Natural killer cell (primary cell): ENCODE measurements around the gene IFNL4. TPM values are rescaled to one million over a fixed set of nuclear protein-coding genes. Genes with fewer than 3 reads are reported as not detected.

Experiments
- ATAC-seq, 3 donors: fragments of 150-1000 bp in 2 of 3; fragments of 200-7000 bp in 1 of 3; cut with Tn5 transposase; 1 replicate in 1 of 3; 2 replicates in 2 of 3; pipeline ENCODE4 v1.10.0; 2021; ENCODE audit warnings: mild to moderate bottlenecking in 2 of 3, moderate library complexity in 2 of 3
- DNase-seq, 2 donors: peaks; one replicate each; pipeline versions ENCODE4 v3.0.0 to v3.0.0-alpha.2; 2013 to 2021; ENCODE audit warnings: mixed read lengths in 1 of 2
- H3K27ac ChIP-seq: one replicate; pipeline ENCODE4 v1.5.1; 2013; ENCODE audit warnings: mild to moderate bottlenecking, low read length
- H3K27me3 ChIP-seq: one replicate; pipeline ENCODE4 v1.6.1; 2013; ENCODE audit warnings: low read length; ENCODE audit not compliant: control insufficient read depth, insufficient read depth
- H3K36me3 ChIP-seq: one replicate; pipeline ENCODE4 v1.6.1; 2013; ENCODE audit warnings: low read length; ENCODE audit not compliant: control insufficient read depth, insufficient read depth
- H3K4me1 ChIP-seq: one replicate; pipeline ENCODE4 v1.6.1; 2013; ENCODE audit warnings: low read length; ENCODE audit not compliant: control insufficient read depth, insufficient read depth
- H3K4me3 ChIP-seq: one replicate; pipeline ENCODE4 v1.5.1; 2013; ENCODE audit warnings: low read length
- H3K9me3 ChIP-seq: one replicate; pipeline ENCODE4 v1.6.1; 2013; ENCODE audit warnings: low read length; ENCODE audit not compliant: control insufficient read depth, insufficient read depth
- H3K27ac Mint-ChIP-seq, 2 donors: one replicate each; pipeline ENCODE4 v1.8.0; 2022; ENCODE audit warnings: mild to moderate bottlenecking in 2 of 2, mixed read lengths in 2 of 2, moderate library complexity in 1 of 2
- H3K27me3 Mint-ChIP-seq, 2 donors: one replicate each; pipeline ENCODE4 v1.8.0; 2022; ENCODE audit warnings: low read depth in 2 of 2, mixed read lengths in 2 of 2
- H3K36me3 Mint-ChIP-seq: one replicate; pipeline ENCODE4 v1.8.0; 2022; ENCODE audit warnings: mixed read lengths
- H3K4me1 Mint-ChIP-seq, 2 donors: one replicate each; pipeline ENCODE4 v1.8.0; 2022; ENCODE audit warnings: mixed read lengths in 2 of 2
- H3K4me3 Mint-ChIP-seq: one replicate; pipeline ENCODE4 v1.8.0; 2022; ENCODE audit warnings: mild to moderate bottlenecking, moderate library complexity, mixed read lengths
- H3K9me3 Mint-ChIP-seq, 2 donors: one replicate each; pipeline ENCODE4 v1.8.0; 2022; ENCODE audit warnings: mixed read lengths in 2 of 2
- WGBS: methylation state at CpG from one replicate; pipeline ENCODE4 v1.1.7; 2013; ENCODE audit warnings: missing lambda C conversion rate; ENCODE audit not compliant: insufficient coverage; 5-methylcytosine and 5-hydroxymethylcytosine counted together
- intact Hi-C: fragments of 100-400 bp; cut with micrococcal nuclease; formaldehyde crosslinking; loops from one replicate; pipeline ENCODE4 v1.14.2; 2022
- total RNA-seq, 4 donors: library from RNA; stranded (reverse); fragments of 120-200 nt in 1 of 4; gene quantifications; one replicate each; pipeline versions ENCODE4 v1.2.3 to v1.2.4, GENCODE V29; 2013 to 2022
- TF ChIP-seq, protein P1 (sequence below): fragments of 200-600 bp; IDR thresholded peaks from one replicate; pipeline ENCODE4 v1.8.0; 2022; ENCODE audit warnings: antibody characterized with exemption

The IFNL4 gene
- total RNA-seq, 3 donors from 2014 or later (not counting 1 experiment from before 2014, with no cell fraction given), result not detected

DNA sequence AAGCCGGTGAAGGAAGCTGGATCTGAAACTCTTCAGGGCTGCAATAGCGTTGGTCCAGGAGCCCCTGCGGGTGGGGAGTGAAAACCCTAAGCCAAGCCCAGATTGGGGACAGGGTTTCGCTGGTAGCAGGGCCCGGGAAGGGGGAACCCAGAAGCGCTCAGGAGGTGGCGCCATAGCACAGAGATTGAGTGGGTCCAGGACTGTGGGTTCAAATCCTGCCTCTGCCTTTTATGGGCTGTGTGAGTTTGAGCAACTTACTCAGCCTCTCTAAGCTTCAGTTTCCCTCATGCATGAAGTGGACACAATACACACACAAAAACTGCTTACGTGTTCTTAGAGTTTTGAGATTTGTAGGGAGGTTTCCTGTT, 36.3 kb downstream of the IFNL4 start:
- Mint-ChIP-seq H3K9me3 (no peaks in the 10 kb centered on the region), H3K27ac (no peak overlapping the region), H3K4me3 (no peak overlapping the region), H3K36me3 (no peaks in the 10 kb centered on the region), H3K4me1 (no peaks in the 10 kb centered on the region), H3K27me3 (peaks cover 5 to 7% of the 10 kb centered on the region in 2 donors)
- no peaks in the 10 kb centered on the region for H3K9me3 ChIP-seq
- 38% methylated on average over 7 of the region's 8 CpGs for WGBS
- no peak overlapping the region for H3K4me3 ChIP-seq
- H3K4me1 ChIP-seq, result no peaks in the 10 kb centered on the region
- ATAC-seq (peak; percentile 71 to 89 (median 83)), DNase-seq (peak; percentile 51 to 76)
- TF ChIP-seq, protein P1, sequence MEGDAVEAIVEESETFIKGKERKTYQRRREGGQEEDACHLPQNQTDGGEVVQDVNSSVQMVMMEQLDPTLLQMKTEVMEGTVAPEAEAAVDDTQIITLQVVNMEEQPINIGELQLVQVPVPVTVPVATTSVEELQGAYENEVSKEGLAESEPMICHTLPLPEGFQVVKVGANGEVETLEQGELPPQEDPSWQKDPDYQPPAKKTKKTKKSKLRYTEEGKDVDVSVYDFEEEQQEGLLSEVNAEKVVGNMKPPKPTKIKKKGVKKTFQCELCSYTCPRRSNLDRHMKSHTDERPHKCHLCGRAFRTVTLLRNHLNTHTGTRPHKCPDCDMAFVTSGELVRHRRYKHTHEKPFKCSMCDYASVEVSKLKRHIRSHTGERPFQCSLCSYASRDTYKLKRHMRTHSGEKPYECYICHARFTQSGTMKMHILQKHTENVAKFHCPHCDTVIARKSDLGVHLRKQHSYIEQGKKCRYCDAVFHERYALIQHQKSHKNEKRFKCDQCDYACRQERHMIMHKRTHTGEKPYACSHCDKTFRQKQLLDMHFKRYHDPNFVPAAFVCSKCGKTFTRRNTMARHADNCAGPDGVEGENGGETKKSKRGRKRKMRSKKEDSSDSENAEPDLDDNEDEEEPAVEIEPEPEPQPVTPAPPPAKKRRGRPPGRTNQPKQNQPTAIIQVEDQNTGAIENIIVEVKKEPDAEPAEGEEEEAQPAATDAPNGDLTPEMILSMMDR, result peak; percentile 36
- no peaks in the 10 kb centered on the region for H3K36me3 ChIP-seq
- intact Hi-C loops, result loop anchor here (1.0 kb wide), 1 partner anchor 116 kb away; no protein-coding TSS in a partner anchor
- no peaks in the 10 kb centered on the region for H3K27me3 ChIP-seq
- no peak overlapping the region for H3K27ac ChIP-seq

GRCh38 chr19:39211731-39212374, 36.8 kb downstream of the IFNL4 start:
- no peak for ATAC-seq
- Histone ChIP-seq H3K27me3 (no peaks in the 10 kb centered on the region), H3K4me1 (no peaks in the 10 kb centered on the region), H3K9me3 (no peaks in the 10 kb centered on the region), H3K27ac (no peak overlapping the region), H3K4me3 (no peak overlapping the region), H3K36me3 (no peaks in the 10 kb centered on the region)
- H3K9me3 Mint-ChIP-seq, result no peaks in the 10 kb centered on the region
- H3K4me1 Mint-ChIP-seq, result no peaks in the 10 kb centered on the region
- H3K27me3 Mint-ChIP-seq, result peaks cover under 1 to 2% of the 10 kb centered on the region in 2 donors
- no peaks in the 10 kb centered on the region for H3K36me3 Mint-ChIP-seq
- H3K27ac Mint-ChIP-seq, result no peak overlapping the region
- no peak for DNase-seq
- no peak overlapping the region for H3K4me3 Mint-ChIP-seq
- WGBS, result 88% methylated on average over 13 of the region's 13 CpGs
- intact Hi-C loops, result loop anchor here (1.0 kb wide), 1 partner anchor 116 kb away; no protein-coding TSS in a partner anchor
- TF ChIP-seq, protein P1, result peak; percentile 2

GRCh38 chr19:39209196-39209595, 39.5 kb downstream of the IFNL4 start:
- peaks cover 6 to 9% of the 10 kb centered on the region in 2 donors for H3K27me3 Mint-ChIP-seq
- Histone ChIP-seq H3K4me3 (no peak overlapping the region), H3K27me3 (peaks cover 3% of the 10 kb centered on the region), H3K27ac (no peak overlapping the region), H3K4me1 (no peaks in the 10 kb centered on the region), H3K36me3 (no peaks in the 10 kb centered on the region), H3K9me3 (no peaks in the 10 kb centered on the region)
- 82% methylated on average over 7 of the region's 7 CpGs for WGBS
- H3K9me3 Mint-ChIP-seq, result no peaks in the 10 kb centered on the region
- intact Hi-C loops, result no loop called here
- no peak overlapping the region for H3K4me3 Mint-ChIP-seq
- no peak overlapping the region for H3K27ac Mint-ChIP-seq
- ATAC-seq (no peak), DNase-seq (no peak)
- H3K36me3 Mint-ChIP-seq, result no peaks in the 10 kb centered on the region
- H3K4me1 Mint-ChIP-seq, result no peaks in the 10 kb centered on the region
- TF ChIP-seq, protein P1, result no peak
